ENCODE results near the gene AQP5.

AQP5 gene

GRCh38 chr12:49932533-49933130 lies 29.0 kb upstream of the AQP5 start:
- DNase-seq: no peak

GRCh38 chr12:49933796-49934195 lies 27.9 kb upstream of the AQP5 start:
- peak; percentile 27 for DNase-seq

- no peak for DNase-seq
Measured at GRCh38 chr12:49934505-49934904, 27.2 kb upstream of the AQP5 start.

- DNase-seq: no peak
Measured at GRCh38 chr12:49936925-49937324, 24.7 kb upstream of the AQP5 start.

- no peak for DNase-seq
Measured at GRCh38 chr12:49937639-49938300, 23.9 kb upstream of the AQP5 start.

GRCh38 chr12:49939307-49939706 lies 22.4 kb upstream of the AQP5 start:
- DNase-seq: no peak

- DNase-seq: no peak
Measured at GRCh38 chr12:49939707-49940106, 22.0 kb upstream of the AQP5 start.

- DNase-seq: no peak
Measured at GRCh38 chr12:49941556-49942511, 19.8 kb upstream of the AQP5 start.

GRCh38 chr12:49942512-49942893 lies 19.2 kb upstream of the AQP5 start:
- no peak for DNase-seq

- DNase-seq: no peak
Measured at GRCh38 chr12:49942921-49943624, 18.6 kb upstream of the AQP5 start.

GRCh38 chr12:49943625-49943960 lies 18.1 kb upstream of the AQP5 start:
- DNase-seq: no peak

- no peak for DNase-seq
Measured at GRCh38 chr12:49944046-49944445, 17.6 kb upstream of the AQP5 start.

- DNase-seq: no peak
Measured at GRCh38 chr12:49944718-49945117, 17.0 kb upstream of the AQP5 start.

- DNase-seq: no peak
Measured at GRCh38 chr12:49945394-49946080, 16.1 kb upstream of the AQP5 start.

- DNase-seq: no peak
Measured at GRCh38 chr12:49946086-49946485, 15.6 kb upstream of the AQP5 start.

GRCh38 chr12:49946497-49946896 lies 15.2 kb upstream of the AQP5 start:
- no peak for DNase-seq

GRCh38 chr12:49947593-49948226 lies 14.0 kb upstream of the AQP5 start:
- DNase-seq: no peak

- no peak for DNase-seq
Measured at GRCh38 chr12:49948866-49949845, 12.5 kb upstream of the AQP5 start.

GRCh38 chr12:49949866-49950265 lies 11.8 kb upstream of the AQP5 start:
- no peak for DNase-seq

- no peak for DNase-seq
Measured at GRCh38 chr12:49950273-49951251, 11.1 kb upstream of the AQP5 start, which contains the start of gene AQP2. Gene AQP2 (plus strand): TSS chr12:49950737. CDS start chr12:49950831, 94 bp downstream.

Data from NCI-H2171 (cell line).